ENCODE data around the gene FBXO24.

DNA sequence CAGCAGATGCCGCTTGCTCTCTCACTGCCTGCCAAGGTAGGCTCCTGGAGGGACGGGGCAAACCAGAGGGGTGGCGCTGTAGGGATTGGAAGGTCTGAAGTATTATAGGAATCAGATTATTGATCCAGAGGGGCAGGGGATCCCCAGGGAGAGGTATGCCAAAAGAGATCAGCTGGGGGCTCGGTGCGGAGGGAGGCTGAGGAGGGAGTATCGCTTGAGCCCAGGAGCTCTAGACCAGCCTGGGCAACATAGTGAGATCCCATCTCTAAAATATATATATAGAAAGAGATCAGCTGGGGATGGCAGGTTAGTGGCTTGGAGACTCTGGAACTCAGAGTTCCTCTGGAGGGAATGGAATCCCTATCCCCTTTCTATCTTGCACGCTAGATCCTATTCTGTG lies 9.1 kb downstream of the FBXO24 start:
- TF ChIP-seq, protein P1, sequence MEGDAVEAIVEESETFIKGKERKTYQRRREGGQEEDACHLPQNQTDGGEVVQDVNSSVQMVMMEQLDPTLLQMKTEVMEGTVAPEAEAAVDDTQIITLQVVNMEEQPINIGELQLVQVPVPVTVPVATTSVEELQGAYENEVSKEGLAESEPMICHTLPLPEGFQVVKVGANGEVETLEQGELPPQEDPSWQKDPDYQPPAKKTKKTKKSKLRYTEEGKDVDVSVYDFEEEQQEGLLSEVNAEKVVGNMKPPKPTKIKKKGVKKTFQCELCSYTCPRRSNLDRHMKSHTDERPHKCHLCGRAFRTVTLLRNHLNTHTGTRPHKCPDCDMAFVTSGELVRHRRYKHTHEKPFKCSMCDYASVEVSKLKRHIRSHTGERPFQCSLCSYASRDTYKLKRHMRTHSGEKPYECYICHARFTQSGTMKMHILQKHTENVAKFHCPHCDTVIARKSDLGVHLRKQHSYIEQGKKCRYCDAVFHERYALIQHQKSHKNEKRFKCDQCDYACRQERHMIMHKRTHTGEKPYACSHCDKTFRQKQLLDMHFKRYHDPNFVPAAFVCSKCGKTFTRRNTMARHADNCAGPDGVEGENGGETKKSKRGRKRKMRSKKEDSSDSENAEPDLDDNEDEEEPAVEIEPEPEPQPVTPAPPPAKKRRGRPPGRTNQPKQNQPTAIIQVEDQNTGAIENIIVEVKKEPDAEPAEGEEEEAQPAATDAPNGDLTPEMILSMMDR (IDR thresholded peaks at IDR 0.05; ENCODE audit: low read length): no peak
- TF ChIP-seq EZH2 (IDR thresholded peaks at IDR 0.05; ENCODE audit: borderline replicate concordance, low read length): no peak

Measured in OCI-LY1 (cell line).